ENCODE data around the gene TTC19.

- no peak for TF ChIP-seq CTCF (IDR thresholded peaks at IDR 0.05 in 4 of 5, conservative IDR thresholded peaks at IDR 0.05 in 1 of 5)
- no peak for TF ChIP-seq POLR2A (IDR thresholded peaks at IDR 0.05)
Measured at GRCh38 chr17:15971098-15971678, 28.4 kb upstream of the TTC19 start.

Data from gastrocnemius medialis (tissue), 4 donors.